Activated CD4-positive, alpha-beta T cell treated with anti-CD3 and anti-CD28 coated beads for 1 hour (primary cell): ENCODE data around the gene NRTN.
"Not testable (repeated sequence)": the region's sequence is repeated elsewhere in the genome, so short reads cannot be mapped to it uniquely, and the experiment has no call there.

Source experiments
- DNase-seq: peaks from one replicate; pipeline ENCODE4 v3.0.0-alpha.2; 2020

The NRTN gene, protein sequence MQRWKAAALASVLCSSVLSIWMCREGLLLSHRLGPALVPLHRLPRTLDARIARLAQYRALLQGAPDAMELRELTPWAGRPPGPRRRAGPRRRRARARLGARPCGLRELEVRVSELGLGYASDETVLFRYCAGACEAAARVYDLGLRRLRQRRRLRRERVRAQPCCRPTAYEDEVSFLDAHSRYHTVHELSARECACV

DNA sequence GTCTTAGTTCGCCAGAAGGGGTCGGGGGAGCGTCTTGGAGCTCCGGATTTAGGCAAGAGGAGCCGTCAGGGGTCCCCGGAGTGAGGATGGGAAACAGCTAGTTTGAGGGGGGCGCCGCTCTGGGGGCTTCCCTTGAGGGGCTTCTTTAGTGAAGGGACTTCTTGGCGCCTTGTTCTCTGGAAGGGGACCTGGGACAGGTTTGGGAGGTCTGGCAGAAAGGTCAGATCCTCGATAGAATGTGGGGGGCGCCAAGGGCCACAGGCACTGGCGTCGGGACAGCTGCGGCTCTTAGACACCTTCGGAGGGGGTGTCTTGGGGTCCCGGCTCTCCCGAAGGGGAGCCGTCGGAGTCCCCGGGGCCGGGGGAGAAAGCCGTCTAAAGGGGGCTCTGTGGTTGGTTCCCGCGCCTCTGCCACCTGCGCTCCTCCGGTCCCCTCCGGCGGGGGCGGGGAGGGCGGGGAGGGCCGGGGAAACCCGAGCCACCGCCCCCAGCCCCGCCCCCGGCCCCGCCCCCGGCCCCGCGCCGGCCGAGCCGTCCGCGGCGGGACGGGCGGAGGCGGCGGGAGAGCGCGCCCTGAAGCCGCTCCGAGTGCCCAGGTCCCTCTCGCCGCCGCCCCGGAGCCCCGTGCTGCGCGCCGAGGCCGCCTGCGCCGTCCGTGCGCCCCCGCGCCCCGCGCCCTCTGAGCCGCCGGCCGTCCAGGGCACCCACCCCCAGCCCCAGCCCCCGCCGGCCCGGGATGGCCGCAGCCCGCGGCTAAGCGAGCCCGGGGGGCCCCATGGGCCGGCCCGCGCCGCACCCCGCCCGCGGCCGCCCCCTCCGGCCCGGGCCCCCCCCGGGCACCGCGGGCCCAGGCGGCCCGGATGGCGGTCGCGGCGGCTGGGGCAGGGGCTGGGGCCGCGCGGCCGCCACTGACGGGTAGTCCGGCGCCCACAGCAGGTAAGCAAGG lies at the start of gene NRTN:
Gene NRTN (plus strand): TSS at position 552 of the 946 bp plus-strand sequence. CDS start 19,099 bp downstream, outside the sequence.
- DNase-seq = peak; percentile 44

DNA sequence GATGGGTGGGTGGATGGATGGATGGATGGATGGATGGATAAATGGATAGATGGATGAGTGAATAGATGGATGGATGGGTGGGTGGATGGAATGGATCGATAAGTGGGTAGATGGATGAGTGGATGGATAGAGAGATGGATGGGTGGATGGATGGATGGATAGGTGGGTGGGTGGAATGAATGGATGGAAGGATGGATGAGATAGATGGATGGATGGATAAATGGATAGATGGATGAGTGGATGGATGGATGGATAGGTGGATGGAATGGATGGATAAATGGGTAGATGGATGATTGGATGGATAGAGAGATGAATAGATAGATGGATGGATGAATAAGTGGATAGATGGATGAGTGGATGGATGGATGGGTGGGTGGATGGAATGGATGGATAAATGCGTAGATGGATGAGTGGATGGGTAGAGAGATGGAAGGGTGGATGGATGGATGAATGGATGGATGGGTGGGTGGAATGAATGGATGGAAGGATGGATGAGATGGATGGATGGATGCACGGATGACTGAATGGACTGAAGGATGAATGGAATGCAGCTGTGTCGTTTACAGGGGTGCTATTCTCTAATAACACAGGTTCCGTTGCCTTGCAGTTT lies 42.2 kb upstream of the NRTN start:
- DNase-seq = no peak

DNA sequence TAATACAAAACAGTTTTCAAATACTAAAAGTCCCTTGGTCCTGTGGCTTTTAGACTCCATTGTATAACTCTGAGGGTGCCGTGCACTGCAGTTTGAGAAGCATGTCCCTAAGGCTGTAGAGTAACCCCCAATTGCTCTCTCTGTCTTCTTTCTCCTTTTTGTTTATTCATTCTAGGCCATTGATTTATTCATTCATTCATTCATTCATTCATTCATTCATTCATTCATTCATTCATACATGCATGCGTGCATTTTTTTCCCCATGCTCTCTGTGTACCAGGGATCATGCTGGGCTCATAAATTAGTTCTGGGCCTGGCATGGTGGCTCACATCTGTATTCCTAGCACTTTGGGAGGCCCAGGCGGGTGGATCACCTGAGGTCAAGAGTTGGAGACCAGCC lies 39.6 kb upstream of the NRTN start:
- no peak for DNase-seq

DNA sequence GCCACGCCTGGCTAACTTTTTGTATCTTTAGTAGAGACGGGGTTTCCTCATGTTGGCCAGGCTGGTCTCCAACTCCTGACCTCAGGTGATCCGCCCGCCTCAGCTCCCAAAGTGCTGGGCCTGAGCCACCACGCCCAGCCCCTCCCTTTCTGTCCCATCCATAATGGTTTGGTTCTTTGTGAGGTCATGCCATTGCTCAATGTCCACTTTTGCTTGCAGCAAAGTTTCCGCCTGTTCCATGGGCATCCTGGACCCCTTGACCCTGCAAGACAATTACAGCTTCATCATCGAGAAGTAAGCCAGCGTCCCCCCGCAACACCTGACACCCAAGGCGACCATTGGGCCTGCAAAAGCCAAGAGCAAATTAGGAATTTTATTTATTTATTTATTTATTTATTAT lies 36.9 kb upstream of the NRTN start:
- DNase-seq = no peak

DNA sequence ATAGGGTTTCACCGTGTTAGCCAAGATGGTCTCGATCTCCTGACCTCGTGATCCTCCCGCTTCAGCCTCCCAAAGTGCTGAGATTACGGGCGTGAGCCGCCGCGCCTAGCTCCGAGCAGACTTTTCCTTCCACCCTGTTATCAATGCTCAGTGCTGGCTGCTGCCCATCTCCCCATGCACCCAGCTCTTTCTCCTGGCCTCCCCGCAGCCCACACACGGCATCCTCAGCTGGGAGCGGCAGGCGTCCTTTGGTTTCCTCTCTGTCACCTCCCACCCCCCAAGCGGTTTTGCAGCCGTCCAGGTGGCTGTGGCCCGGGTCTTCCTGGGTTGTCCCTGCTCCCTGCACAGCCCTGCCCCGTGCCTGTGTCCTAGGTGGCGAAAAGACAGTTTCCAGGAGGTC lies 32.5 kb upstream of the NRTN start:
- DNase-seq = no peak

DNA sequence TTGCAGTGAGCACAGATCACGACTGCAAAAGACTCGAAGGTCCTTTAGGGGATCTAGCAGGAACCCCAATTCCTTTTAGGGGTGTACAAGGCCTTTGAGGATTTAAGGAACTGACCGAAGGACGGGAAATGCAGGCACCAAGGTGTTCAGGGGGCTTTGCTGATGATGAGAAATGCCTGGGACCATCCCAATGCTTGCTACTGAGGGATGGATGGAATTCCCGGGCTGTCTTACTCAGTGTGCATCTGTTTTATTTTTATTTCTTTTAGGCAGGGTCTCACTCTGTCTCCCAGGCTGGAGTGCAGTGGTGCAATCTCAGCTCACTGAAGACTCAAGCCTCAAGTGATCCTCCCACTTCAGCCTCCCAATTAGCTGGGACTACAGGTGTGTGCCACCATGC lies 31.6 kb upstream of the NRTN start:
- no peak for DNase-seq

DNA sequence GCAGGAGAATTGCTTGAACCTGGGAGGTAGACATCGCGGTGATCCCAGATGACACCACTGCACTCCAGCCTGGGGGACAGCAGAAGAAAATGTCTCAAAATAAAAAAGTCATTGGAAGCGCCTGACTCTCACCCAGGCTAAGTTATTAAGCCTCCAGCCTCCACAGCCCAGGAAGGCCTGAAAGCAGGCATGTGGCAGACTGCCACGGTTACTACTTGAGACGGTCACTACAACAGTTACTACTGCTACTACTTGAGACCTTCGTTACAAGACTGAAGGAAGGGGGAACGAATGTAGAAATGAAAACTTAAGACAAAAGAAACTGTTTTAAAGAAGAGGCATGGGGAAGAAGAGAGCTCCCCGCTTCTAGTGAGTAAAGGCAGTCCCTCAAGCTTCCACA lies 29.9 kb upstream of the NRTN start:
- DNase-seq = no peak

DNA sequence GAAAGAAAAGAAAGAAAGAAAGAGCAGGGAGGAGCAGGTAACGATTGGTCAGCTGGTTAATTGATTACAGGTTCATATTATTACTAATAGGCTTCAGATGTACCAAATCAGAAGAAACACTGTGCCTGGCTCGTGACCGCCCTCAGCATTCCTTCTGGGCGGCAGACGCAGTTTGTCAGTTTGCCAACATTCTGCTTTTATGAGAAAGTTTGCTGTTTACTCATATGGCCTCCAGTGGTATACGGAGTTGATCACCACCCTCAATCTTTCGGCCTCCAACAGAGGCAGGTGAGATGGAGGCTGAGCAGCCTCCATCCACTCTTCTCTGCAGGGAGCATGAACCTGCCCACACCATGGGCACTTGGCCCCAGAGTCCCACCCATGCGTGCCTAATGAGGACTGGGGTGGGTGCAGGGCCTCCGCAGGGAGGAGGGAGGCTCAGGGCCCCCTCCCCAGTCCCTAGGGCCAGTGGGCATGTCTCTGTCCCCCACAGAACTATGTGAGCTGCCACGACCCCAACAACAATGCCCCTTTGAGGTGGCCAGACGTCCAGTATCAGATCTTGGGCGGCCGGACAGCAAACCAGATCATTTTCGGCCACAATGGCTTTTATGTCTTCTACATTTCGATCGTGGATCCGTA lies 29.1 kb upstream of the NRTN start:
- DNase-seq = no peak

DNA sequence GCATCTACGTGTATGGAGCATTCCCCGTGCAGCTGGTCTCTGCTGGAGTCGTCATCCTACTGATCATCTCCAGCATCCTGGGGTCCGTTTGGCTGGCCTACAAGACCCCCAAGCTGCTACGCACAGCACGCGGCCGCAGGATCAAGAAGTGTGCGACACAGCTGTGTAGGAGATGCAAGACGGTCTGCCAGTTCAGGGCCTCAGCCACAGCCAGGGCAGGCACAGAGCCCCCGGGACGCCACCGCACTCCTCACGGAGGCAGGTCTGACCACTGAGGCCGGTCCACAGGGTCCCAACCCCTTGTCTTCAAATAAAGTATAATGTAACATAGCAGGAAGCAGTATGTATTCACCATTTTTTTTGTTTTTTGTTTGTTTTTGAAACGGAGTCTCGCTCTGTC lies 26.5 kb upstream of the NRTN start:
- no peak for DNase-seq

DNA sequence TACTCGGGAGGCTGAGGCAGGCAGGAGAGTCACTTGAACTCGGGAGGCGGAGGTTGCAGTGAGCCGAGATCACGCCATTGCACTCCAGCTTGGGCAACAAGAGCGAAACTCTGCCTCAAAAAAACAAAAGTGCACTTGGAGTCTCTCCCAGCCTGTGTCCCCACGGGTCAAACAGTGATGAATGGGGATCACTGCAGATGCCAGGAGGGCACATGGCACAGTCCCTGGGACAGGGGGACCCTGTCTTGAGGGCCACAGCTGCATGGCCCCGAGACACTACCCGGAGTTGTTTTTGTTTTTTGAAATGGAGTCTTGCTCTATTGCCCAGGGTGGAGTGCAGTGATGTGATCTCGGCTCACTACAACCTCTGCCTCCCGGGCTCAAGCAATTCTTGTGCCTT lies 24.0 kb upstream of the NRTN start:
- not testable (repeated sequence) for DNase-seq

DNA sequence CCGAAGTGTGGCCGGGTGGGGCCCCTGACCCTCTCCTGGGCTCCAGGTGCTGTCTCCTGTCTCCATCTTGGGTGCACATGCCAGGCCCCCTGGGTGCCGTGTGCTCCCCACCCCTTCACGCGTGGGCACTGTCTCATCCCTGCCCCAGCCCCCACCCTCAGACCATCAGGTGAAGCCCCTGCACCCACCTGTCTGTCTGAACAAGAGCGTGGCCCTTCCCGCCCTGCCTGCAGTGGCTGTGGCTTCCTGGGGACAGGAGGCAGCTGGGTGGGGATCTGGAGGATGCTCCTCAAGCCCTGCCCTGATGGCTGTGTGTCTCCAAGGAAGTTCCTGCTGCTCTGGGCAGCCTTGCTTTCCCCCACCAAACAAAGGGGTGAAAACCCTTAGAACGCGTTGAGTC lies 22.5 kb upstream of the NRTN start:
- no peak for DNase-seq

DNA sequence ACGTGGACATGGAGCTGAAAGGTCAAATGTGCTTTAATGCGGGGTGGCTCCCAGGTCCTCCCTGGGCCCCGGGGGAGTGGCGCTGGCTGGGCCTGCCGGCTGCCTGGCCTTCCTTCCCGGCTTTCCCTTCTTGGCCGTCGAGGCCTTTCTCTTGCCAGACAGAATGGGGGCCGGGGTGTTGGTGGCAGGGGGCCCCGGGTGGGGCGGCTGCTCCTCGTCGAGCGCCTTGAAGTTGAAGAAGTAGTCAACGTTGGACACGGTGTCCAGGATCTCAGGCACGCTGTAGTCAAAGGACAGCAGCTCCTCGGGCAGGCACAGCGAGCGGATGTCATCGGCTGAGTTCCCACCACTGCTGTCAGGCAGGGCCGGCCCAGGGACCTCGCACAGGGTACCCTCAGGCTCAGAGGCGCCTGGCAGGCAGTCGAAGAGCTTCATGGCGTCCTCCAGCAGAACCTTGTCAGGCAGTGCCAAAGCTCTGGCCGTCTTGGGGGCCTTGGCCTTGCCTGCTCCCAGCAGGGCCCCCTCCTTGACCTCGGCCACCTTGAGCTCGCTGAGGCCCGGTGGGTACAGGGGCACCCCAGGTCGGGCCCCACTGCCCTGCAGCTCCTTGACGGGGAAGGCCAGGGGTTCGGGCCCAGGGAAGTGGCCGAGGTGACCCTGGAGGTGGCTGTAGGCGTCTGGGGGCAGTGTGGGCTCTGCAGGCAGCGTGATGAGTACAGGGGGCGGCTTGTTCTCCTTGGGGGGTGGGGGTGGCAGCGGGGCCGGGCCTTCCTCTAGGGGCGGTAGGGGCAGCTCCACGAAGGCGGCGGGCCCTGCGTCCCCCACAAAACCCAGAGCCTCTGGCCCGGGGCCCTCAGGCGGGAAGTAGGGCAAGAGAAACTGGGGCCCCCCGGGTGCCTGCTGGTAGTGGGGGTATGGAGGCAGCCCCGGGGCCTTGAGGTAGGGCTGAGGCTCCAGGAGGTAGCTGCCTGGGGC lies 21.6 kb upstream of the NRTN start:
- no peak for DNase-seq

DNA sequence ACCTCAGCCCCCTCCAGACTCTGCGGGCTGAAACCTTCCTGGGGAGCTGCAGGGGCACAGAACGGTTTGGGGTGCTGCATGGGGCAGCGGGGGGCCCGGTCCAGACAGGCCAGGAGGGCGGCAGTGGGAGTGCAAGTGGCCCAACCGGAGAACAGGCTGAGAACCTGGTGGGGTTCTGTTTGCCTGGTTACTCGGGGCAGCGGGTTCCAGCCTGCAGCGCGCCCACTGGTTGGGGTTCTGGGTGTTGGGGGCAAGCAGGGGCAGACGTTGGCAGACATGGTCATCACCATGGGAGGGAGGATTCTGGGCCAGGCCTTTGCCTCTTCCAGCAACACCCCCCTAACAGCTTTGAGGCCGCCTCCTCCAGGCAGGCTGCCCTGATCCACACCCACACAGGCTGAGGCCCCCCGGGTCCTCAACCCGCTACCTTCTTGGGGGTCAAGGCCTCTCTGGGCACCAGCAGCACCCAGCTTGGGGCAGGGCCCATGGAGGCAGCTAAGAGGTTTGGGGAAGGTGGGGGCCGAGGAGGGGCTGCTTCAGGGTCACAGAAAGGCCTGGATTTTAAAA lies 20.2 kb upstream of the NRTN start, which contains the start of gene PRR22:
Gene PRR22 (minus strand): TSS at position 166 of the 567 bp plus-strand sequence. CDS start 86 bp downstream, at position 80.
- no peak for DNase-seq

DNA sequence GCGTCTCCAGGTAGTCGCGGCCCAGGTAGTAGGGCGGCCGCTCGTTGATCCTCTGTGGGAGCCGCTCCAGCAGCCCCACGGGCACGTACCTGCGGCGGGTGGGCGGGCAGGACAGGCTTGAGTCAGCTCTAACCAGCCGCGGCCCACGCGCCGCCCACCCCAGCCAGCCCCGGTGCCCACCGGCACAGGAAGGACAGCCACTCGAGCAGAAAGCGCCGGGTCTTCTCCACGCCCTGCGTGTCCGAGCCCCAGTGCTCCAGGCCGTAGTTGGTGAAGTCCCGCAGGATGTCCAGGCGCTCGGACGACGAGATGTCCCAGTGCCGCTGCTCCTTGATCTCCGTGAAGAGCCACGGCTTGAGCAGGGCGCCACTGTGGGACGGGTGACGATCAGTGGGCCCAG lies 19.4 kb upstream of the NRTN start:
- DNase-seq = no peak

DNA sequence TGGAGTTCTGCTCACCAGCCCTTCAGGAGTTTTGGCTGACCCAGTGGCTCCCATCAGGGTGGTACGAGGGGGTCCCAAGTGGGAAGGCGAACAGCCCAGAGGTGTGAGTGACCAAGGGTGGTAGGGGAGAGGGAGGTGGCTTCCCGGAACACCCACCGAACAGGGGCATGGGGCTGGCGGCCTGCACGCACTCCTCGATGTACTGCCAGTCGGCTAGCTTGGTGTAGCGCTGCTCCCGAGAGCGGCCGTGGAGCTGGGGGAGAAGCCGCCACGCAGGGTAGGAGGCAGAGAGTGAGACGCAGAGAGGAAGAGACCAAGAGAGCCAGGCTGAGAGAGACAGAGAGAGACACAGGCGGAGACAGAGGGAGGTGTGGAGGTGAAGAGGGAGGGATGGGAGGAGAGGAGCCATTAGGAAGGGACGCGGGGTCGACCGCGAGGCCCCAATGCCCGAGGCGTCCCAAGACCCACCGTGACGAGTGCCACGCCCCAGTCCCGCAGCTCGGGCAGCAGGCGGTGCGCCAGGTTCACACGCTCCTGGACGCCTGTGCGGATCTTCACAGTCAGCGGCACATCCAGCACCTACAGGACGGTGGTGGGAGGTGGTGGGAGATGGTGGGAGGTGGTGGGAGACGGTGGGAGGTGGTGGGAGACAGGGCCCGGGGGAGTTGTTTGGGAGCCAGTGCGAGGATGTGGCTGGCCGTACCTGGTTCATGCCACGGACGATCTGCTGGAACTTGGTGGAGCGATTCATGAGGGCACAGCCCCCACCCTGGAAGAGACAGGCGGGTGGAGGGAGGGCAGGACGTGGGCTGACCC lies 18.1 kb upstream of the NRTN start:
- DNase-seq = no peak

DNA sequence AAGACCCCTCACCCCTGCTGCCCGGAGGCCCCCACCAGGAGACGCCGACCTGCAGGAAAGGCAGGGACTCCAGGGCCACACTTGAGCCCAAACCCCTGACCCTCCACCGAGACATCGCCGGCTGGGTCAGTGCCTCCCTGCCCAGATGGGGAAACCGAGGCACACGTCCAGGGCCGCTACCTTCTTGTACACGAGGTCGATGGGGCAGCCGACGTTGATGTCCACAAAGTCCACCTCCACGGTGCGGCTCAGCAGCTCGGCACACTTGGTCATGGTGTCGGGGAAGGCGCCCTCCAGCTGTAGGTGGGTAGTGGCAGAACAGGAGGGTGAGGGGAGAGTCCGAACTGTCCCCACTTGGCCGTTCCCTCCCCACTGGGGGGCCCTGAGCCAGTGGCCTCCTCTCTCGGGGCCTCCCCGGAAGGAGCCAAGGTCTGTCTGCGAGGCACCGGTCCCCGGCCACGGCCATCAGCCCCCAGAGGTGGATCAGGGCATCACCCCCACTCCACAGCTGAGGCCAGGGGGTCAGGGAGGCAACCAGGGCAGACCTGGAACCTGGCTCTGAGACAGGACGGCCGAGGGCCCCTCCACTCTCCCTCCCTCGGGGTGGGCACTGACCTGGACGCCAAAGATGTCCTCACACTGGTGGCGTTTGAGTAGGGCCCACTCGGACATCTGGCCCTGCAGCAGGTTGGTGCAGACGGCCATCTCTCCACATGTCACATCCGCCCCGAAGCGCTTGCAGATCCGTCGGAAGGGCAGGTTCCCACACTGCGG lies 17.3 kb upstream of the NRTN start:
- DNase-seq = no peak

DNA sequence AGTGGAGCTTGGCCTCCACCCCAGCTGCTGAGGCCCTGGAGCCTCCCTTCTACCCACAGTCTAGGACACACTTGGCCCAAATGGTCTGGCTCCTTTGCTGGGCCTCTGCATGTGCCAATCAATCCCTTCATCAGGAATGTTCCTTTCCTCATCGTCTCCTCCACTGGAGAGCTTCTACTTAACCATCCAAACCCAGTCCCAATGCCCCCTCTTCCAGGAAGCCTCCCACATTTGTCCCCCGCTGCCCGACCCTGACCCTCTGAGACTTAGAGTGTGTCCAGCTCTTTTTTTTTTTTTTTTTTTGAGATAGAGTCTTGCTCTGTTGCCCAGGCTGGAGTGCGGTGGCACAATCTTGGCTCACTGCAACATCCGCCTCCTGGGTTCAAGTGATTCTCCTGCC lies 16.4 kb upstream of the NRTN start:
- DNase-seq = no peak

DNA sequence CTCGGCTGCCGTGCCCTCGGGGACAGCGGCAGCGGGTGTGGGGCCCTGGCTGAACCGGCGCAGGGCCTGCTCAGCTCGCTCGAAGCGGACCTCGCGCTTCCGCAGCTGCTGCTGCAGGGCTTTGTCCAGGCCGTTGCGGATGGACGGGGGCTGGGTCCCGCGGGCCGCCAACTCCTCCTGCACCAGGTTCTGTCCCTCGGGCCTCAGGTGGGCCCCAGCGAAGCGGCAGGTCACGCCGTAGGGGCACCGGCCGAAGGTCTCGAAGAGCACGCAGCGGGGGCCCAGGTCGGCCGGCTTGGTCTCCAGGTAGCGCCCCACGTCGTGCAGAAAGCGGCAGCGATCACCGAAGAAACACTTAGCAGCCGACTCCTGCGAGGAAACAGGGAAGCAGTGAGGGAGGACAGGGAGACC lies 15.5 kb upstream of the NRTN start:
- no peak for DNase-seq

DNA sequence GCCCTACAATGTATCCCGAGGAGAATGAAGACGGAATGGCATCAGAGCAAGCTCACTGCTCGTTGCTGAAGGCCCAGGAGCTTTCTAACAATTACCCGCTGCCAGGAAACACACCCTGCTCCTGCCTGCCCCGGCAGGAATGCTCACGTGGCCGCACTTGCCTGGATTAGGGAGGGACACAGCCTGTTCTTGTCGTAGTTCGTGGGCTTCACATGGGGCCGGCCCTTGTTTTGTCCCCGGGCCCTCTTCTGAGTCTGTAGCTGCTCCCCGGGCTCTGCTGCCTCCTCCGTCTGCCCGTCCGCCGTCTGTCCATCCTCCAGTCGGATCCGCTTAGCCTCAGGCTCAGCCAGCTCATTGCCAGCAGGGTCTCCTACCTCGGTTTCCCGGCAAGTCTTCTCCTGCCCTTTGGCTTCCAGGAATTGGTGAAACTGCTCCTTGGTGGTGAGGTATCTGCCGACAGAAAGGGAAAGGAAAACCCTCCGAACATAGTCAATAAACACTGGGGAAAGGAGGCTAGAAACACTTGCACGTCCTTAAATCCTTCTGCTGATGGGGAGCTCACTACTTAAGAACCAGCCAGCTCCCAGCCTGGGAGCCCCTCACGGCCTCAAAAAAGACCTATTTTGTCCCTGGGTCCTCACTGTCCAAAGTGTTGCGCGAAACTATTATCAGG lies 14.8 kb upstream of the NRTN start:
- no peak for DNase-seq
